ENCODE measurements around the gene SHISA7. TPM values are rescaled to one million over a fixed set of nuclear protein-coding genes. Genes with fewer than 3 reads are reported as not detected.
A peak's percentile ranks its signal among the peaks of the same experiment; 100 is the strongest.

SHISA7 gene
- total and polyA plus RNA-seq, 2 experiments from 2014 or later, result not detected

GRCh38 chr19:55442372-55442961 is 633 bp downstream of the SHISA7 start:
- Histone ChIP-seq H3K79me2 (ENCODE audit: insufficient read depth) (no peaks in the 10 kb centered on the region), H3F3A (ENCODE audit: insufficient read depth) (no peaks in the 10 kb centered on the region; the same call in 1 of the 2 replicates), H4K20me1 (ENCODE audit: insufficient read depth) (no peaks in the 10 kb centered on the region), H3K36me3 (ENCODE audit: low read depth) (no peaks in the 10 kb centered on the region), H3K27ac (no peak overlapping the region), H3K9me2 (ENCODE audit: insufficient read depth) (no peaks in the 10 kb centered on the region), H3K4me2 (ENCODE audit: unreplicated experiment) (no peak overlapping the region), H3K9me3 (ENCODE audit: low read depth) (no peaks in the 10 kb centered on the region), H3K4me3 (no peak overlapping the region), H3K27me3 (replicated peaks; ENCODE audit: insufficient read depth) (peaks cover 39% of the 10 kb centered on the region), H3K4me1 (ENCODE audit: insufficient read depth) (no peaks in the 10 kb centered on the region), H3K9ac (no peak overlapping the region), H2AFZ (no peak overlapping the region)
- DNase-seq, result no peak
- TF ChIP-seq EZH2phosphoT487 (IDR thresholded peaks at IDR 0.05; ENCODE audit: insufficient read depth, low read depth), result no peak
- TF ChIP-seq EZH2 (IDR thresholded peaks at IDR 0.05; ENCODE audit: insufficient read depth, poor library complexity, severe bottlenecking), result no peak
- in situ Hi-C loops (cut with MboI), result no loop called here
- 2 to 4% methylated on average over 22 to 43 of the region's 72 CpGs for WGBS, 2 experiments (ENCODE audit: low coverage in 1 of 2, low lambda C conversion rate in 2 of 2, missing lambda C conversion rate in 2 of 2)

DNA sequence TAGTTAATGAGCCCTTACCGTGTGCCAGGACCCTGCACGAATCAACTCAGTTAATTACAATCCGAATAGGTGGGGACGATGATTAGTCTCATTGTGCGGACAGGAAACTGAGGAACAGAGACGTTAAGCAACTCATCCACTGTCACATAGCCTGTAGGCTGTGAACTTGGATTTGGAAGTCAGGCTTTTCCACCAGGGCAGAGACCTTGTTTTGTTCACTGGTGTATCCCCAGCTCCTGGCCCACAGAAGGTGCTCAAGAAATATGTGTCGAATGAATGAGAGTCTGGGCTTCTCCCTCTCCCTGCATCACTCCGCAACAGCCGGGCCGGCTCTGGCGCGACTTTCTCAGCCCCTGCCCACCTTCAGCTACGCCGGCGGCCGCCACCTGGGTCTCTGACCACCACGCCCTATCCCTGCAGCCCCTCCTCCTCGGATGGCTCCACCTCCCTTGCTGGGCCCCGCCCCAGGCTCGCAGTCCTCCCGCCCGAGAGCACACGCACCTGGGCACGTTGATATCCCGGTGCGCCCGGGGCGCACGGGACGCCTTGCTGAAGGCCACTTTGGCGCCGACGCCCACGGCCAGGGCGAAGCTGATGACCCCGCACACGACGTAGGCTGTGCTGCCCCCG is 1.3 kb downstream of the SHISA7 start:
- Histone ChIP-seq H4K20me1 (ENCODE audit: insufficient read depth) (no peaks in the 10 kb centered on the region), H3K79me2 (ENCODE audit: insufficient read depth) (no peaks in the 10 kb centered on the region), H3K9ac (no peak overlapping the region), H3K27me3 (replicated peaks; ENCODE audit: insufficient read depth) (peaks cover 33% of the 10 kb centered on the region), H3K9me2 (ENCODE audit: insufficient read depth) (no peaks in the 10 kb centered on the region), H3K4me3 (no peak overlapping the region), H3K27ac (no peak overlapping the region), H3K36me3 (ENCODE audit: low read depth) (no peaks in the 10 kb centered on the region), H3F3A (ENCODE audit: insufficient read depth) (no peaks in the 10 kb centered on the region), H3K9me3 (ENCODE audit: low read depth) (no peaks in the 10 kb centered on the region), H2AFZ (no peak overlapping the region), H3K4me1 (ENCODE audit: insufficient read depth) (no peaks in the 10 kb centered on the region), H3K4me2 (ENCODE audit: unreplicated experiment) (no peak overlapping the region)
- 4 to 6% methylated on average over 13 to 39 of the region's 39 CpGs for WGBS, 2 experiments (ENCODE audit: low coverage in 1 of 2, low lambda C conversion rate in 2 of 2, missing lambda C conversion rate in 2 of 2)
- in situ Hi-C loops (cut with MboI), result no loop called here
- TF ChIP-seq EZH2 (IDR thresholded peaks at IDR 0.05; ENCODE audit: insufficient read depth, poor library complexity, severe bottlenecking) (peak; percentile 77), EZH2phosphoT487 (IDR thresholded peaks at IDR 0.05; ENCODE audit: insufficient read depth, low read depth) (0 out of 2 replicates have a peak, but pooled peaks have one; percentile 62)
- no peak for DNase-seq

DNA sequence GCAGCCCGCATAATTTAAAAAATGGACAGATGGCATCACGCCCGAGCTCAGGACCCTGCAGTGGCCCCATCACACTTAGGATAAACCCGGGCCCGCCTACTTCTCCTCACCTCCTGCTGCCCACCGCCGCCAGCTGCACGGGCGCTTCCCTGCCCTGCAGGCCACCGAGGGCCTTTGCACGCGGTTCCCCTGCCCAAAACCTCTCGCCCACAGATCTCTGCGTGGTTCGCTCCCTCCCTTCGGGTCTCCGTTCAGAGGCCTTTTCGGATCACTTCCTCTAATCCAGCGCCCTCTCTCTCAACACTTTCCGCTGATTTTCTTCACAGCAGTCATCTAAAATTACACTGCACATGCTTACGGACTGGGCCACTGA is 1.8 kb downstream of the SHISA7 start:
- no peaks in the 10 kb centered on the region for H3K9me3 ChIP-seq (ENCODE audit: low read depth)

GRCh38 chr19:55440411-55441105 is 2.5 kb downstream of the SHISA7 start:
- peak; percentile 17 for DNase-seq

More for the DNA sequence above, 1.8 kb downstream of the SHISA7 start:
- WGBS, 2 experiments (ENCODE audit: low coverage in 1 of 2, low lambda C conversion rate in 2 of 2, missing lambda C conversion rate in 2 of 2), result 18 to 23% methylated on average over 21 of the region's 21 CpGs
- Histone ChIP-seq H3K27ac (no peak overlapping the region), H2AFZ (no peak overlapping the region), H3K79me2 (ENCODE audit: insufficient read depth) (no peaks in the 10 kb centered on the region), H3K4me3 (no peak overlapping the region), H3F3A (ENCODE audit: insufficient read depth) (no peaks in the 10 kb centered on the region), H3K9ac (no peak overlapping the region), H3K9me2 (ENCODE audit: insufficient read depth) (no peaks in the 10 kb centered on the region), H3K27me3 (replicated peaks; ENCODE audit: insufficient read depth) (peaks cover 32% of the 10 kb centered on the region), H3K4me2 (ENCODE audit: unreplicated experiment) (no peak overlapping the region), H3K36me3 (ENCODE audit: low read depth) (no peaks in the 10 kb centered on the region), H4K20me1 (ENCODE audit: insufficient read depth) (no peaks in the 10 kb centered on the region), H3K4me1 (ENCODE audit: insufficient read depth) (no peaks in the 10 kb centered on the region)
- no peak for DNase-seq
- TF ChIP-seq EZH2 (IDR thresholded peaks at IDR 0.05; ENCODE audit: insufficient read depth, poor library complexity, severe bottlenecking), result no peak
- TF ChIP-seq EZH2phosphoT487 (IDR thresholded peaks at IDR 0.05; ENCODE audit: insufficient read depth, low read depth), result no peak; the same call in 1 of the 2 replicates
- in situ Hi-C loops (cut with MboI), result no loop called here

More at GRCh38 chr19:55440411-55441105, 2.5 kb downstream of the SHISA7 start:
- Histone ChIP-seq H3K79me2 (ENCODE audit: insufficient read depth) (no peaks in the 10 kb centered on the region), H4K20me1 (ENCODE audit: insufficient read depth) (no peaks in the 10 kb centered on the region), H3K9me2 (ENCODE audit: insufficient read depth) (no peaks in the 10 kb centered on the region), H3K4me2 (ENCODE audit: unreplicated experiment) (no peak overlapping the region), H3K9ac (no peak overlapping the region), H3K36me3 (ENCODE audit: low read depth) (no peaks in the 10 kb centered on the region), H3K9me3 (ENCODE audit: low read depth) (no peaks in the 10 kb centered on the region), H2AFZ (no peak overlapping the region), H3K27ac (no peak overlapping the region), H3K27me3 (replicated peaks; ENCODE audit: insufficient read depth) (peaks cover 32% of the 10 kb centered on the region), H3F3A (ENCODE audit: insufficient read depth) (no peaks in the 10 kb centered on the region), H3K4me3 (no peak overlapping the region), H3K4me1 (ENCODE audit: insufficient read depth) (no peaks in the 10 kb centered on the region)
- in situ Hi-C loops (cut with MboI), result no loop called here
- 11 to 18% methylated on average over 31 to 36 of the region's 39 CpGs for WGBS, 2 experiments (ENCODE audit: low coverage in 1 of 2, low lambda C conversion rate in 2 of 2, missing lambda C conversion rate in 2 of 2)
- TF ChIP-seq EZH2 (IDR thresholded peaks at IDR 0.05; ENCODE audit: insufficient read depth, poor library complexity, severe bottlenecking) (no peak), EZH2phosphoT487 (IDR thresholded peaks at IDR 0.05; ENCODE audit: insufficient read depth, low read depth) (no peak)
